ENCODE results near the gene PHYHIPL. TPM values are rescaled to one million over a fixed set of nuclear protein-coding genes. Genes with fewer than 3 reads are reported as not detected.

PHYHIPL gene
- total RNA-seq: under 1 TPM; under 0.01 to 0.44 (median under 0.01) TPM

GRCh38 chr10:59176241-59177030 is at the start of gene PHYHIPL:
TSS of gene PHYHIPL (plus strand) at chr10:59176643. CDS start at chr10:59176854, 211 bp downstream.
- TF ChIP-seq POLR2A (IDR thresholded peaks at IDR 0.05): no peak
- TF ChIP-seq CTCF (IDR thresholded peaks at IDR 0.05): no peak
- no peak for TF ChIP-seq POLR2AphosphoS5 (IDR thresholded peaks at IDR 0.05)
- intact Hi-C loops (cut with DNase I; ENCODE audit: low total_unique reads): no loop called here
- peaks cover 0 to 9% of the 10 kb centered on the region in 2 donors for H3K27me3 ChIP-seq

GRCh38 chr10:59126991-59127390 is 49.5 kb upstream of the PHYHIPL start:
- Histone ChIP-seq H3K27me3 (no peaks in the 10 kb centered on the region), H3K4me3 (no peak overlapping the region), H3K4me1 (no peaks in the 10 kb centered on the region), H3K36me3 (no peaks in the 10 kb centered on the region), H3K9me3 (no peaks in the 10 kb centered on the region), H3K27ac (no peak overlapping the region)
- intact Hi-C loops (cut with DNase I; ENCODE audit: low total_unique reads): no loop called here
- no peak for DNase-seq (ENCODE audit: low spot score in 2 of 2)
- no peak for TF ChIP-seq CTCF (IDR thresholded peaks at IDR 0.05)

More at GRCh38 chr10:59176241-59177030, at the start of gene PHYHIPL:
- DNase-seq (ENCODE audit: low spot score in 2 of 2): no peak
- Histone ChIP-seq H3K9me3 (no peaks in the 10 kb centered on the region), H3K36me3 (no peaks in the 10 kb centered on the region), H3K4me3 (peak within 1 kb of the TSS; percentile 29 to 65 (median 54)), H3K4me1 (no peaks in the 10 kb centered on the region), H3K27ac (no peak within 1 kb of the TSS)

- DNase-seq (ENCODE audit: low spot score in 2 of 2): no peak
- Histone ChIP-seq H3K27me3 (no peaks in the 10 kb centered on the region), H3K4me3 (no peak overlapping the region), H3K36me3 (no peaks in the 10 kb centered on the region), H3K27ac (no peak overlapping the region), H3K9me3 (no peaks in the 10 kb centered on the region), H3K4me1 (no peaks in the 10 kb centered on the region)
- TF ChIP-seq POLR2A (IDR thresholded peaks at IDR 0.05) (no peak), CTCF (IDR thresholded peaks at IDR 0.05) (no peak), POLR2AphosphoS5 (IDR thresholded peaks at IDR 0.05) (no peak)
- intact Hi-C loops (cut with DNase I; ENCODE audit: low total_unique reads): no loop called here
These were observed 48.5 kb upstream of the PHYHIPL start for GRCh38 chr10:59127991-59128390.

- intact Hi-C loops (cut with DNase I; ENCODE audit: low total_unique reads): no loop called here
- Histone ChIP-seq H3K36me3 (no peaks in the 10 kb centered on the region), H3K27ac (no peak overlapping the region), H3K4me3 (no peak overlapping the region), H3K9me3 (no peaks in the 10 kb centered on the region), H3K27me3 (no peaks in the 10 kb centered on the region), H3K4me1 (no peaks in the 10 kb centered on the region)
- no peak for DNase-seq (ENCODE audit: low spot score in 2 of 2)
- no peak for TF ChIP-seq POLR2AphosphoS5 (IDR thresholded peaks at IDR 0.05)
- TF ChIP-seq POLR2A (IDR thresholded peaks at IDR 0.05): no peak
- no peak for TF ChIP-seq CTCF (IDR thresholded peaks at IDR 0.05)
These were observed 46.6 kb upstream of the PHYHIPL start for GRCh38 chr10:59129867-59130266.

GRCh38 chr10:59131666-59132065 is 44.8 kb upstream of the PHYHIPL start:
- no peaks in the 10 kb centered on the region for H3K9me3 ChIP-seq

More at GRCh38 chr10:59131666-59132065, 44.8 kb upstream of the PHYHIPL start:
- Histone ChIP-seq H3K4me1 (peaks cover 0 to 3% of the 10 kb centered on the region in 2 donors), H3K27ac (no peak overlapping the region), H3K4me3 (no peak overlapping the region), H3K36me3 (no peaks in the 10 kb centered on the region), H3K27me3 (no peaks in the 10 kb centered on the region)
- TF ChIP-seq POLR2A (IDR thresholded peaks at IDR 0.05) (no peak), POLR2AphosphoS5 (IDR thresholded peaks at IDR 0.05) (no peak), CTCF (IDR thresholded peaks at IDR 0.05) (no peak)
- no peak for DNase-seq (ENCODE audit: low spot score in 2 of 2)
- intact Hi-C loops (cut with DNase I; ENCODE audit: low total_unique reads): no loop called here
